Measurements from ENCODE around the gene NFIA.
"Not testable (repeated sequence)": the region's sequence is repeated elsewhere in the genome, so short reads cannot be mapped to it uniquely, and the experiment has no call there.

Gene NFIA

DNA sequence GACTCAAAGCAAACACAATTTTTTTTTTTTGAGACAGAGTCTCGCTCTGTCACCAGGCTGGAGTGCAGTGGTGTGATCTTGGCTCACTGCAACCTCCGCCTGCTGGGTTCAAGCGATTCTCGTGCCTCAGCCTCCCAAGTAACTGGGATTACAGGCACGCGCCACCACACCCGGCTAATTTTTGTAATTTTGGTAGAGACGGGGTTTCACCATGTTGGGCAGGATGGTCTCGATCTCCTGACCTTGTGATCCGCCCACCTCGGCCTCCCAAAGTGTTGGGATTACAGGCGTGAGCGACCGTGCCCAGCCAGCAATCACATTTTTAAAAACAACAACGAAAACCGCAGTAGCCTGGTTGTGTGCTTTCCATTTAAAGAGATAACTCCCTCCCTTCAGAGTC is 6.5 kb upstream of the NFIA start:
- H4K8ac ChIP-seq (ENCODE audit: low read length); H3K9me3 ChIP-seq (ENCODE audit: control insufficient read depth, low read length); H3K79me1 ChIP-seq (replicated peaks; ENCODE audit: low read length, poor library complexity, severe bottlenecking); H2BK120ac ChIP-seq (ENCODE audit: low read depth, low read length); H3K4me1 ChIP-seq (ENCODE audit: control insufficient read depth, insufficient read depth, low read depth, low read length); H2BK12ac ChIP-seq (ENCODE audit: low read length in 2 of 2); H3K4me2 ChIP-seq (ENCODE audit: low read length, poor library complexity, severe bottlenecking); H3K23ac ChIP-seq (ENCODE audit: low read length in 2 of 2); H4K91ac ChIP-seq (ENCODE audit: low read length); H2BK5ac ChIP-seq (ENCODE audit: low read depth, low read length, poor library complexity, severe bottlenecking); H3K18ac ChIP-seq (ENCODE audit: low read depth in 1 of 2, low read length in 2 of 2); H3K14ac ChIP-seq (ENCODE audit: low read length in 2 of 2); H3K4ac ChIP-seq (ENCODE audit: low read depth in 1 of 2, low read length in 2 of 2); H2AFZ ChIP-seq (ENCODE audit: low read depth, low read length); H3K27ac ChIP-seq (ENCODE audit: low read length, poor library complexity, severe bottlenecking); H3K27me3 ChIP-seq (ENCODE audit: control insufficient read depth in 1 of 2, insufficient read depth in 1 of 2, low read length in 2 of 2); DNase-seq; H3K36me3 ChIP-seq (ENCODE audit: control insufficient read depth in 1 of 2, insufficient read depth in 2 of 2, low read depth in 1 of 2, low read length in 2 of 2); H2AK5ac ChIP-seq (ENCODE audit: low read length, severe bottlenecking); H2BK15ac ChIP-seq (ENCODE audit: low read depth, poor library complexity, severe bottlenecking); H3K4me3 ChIP-seq (ENCODE audit: insufficient read depth in 1 of 2, low read depth in 1 of 2, low read length in 2 of 2): not testable (repeated sequence)
- peak overlapping the region; percentile 96 for H3K9ac ChIP-seq (ENCODE audit: low read length)
- 73% methylated on average over 16 of the region's 16 CpGs for WGBS

DNA sequence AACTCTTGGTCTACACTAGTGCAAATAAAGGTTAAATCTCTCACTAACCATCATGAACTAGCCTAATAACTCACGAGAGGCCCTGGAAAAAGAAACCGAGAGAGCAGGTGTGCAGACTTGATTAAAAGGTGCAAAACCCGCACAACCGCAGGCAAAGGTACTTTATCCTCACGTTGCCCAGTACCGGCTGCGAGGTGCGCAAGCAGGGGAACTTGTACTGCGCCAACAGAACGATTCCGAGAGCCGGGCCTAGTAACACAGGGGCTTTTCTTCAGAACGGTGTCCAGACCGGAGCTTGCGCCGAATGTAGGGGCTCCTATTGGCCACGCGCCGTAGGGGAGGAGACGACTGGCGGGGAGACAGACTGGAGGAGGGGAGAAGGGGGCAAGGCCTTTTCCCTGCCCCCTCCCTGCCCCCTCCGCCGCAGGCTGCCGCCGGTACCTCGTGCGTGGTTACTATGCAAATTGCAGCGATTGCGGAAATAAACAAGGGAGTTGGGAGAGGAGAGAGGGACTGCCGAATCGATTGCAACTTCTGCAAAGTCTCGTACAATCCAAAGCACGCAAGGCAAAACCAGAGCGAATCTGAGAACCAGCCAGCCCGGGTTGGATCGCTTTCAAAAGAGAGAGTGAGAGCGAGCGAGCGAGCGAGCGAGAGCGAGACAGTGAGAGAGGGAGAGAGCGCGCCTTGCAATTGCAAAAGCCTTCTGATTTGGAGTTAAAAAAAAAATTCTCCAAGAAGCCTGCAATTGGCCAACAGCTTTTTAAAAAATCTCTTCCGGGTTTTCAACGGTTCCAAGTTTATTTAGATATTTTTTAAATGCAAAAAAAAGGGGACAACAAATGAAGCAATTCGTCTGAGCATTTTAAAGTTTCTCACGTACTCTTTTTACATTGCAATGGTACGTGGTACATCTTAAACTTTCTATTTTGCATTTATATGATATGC is 5.4 kb upstream of the NFIA start:
- peak overlapping the region; percentile 97 for H3K27ac ChIP-seq (ENCODE audit: low read length, poor library complexity, severe bottlenecking)
- H3K27me3 ChIP-seq (ENCODE audit: control insufficient read depth in 1 of 2, insufficient read depth in 1 of 2, low read length in 2 of 2) = no peaks in the 10 kb centered on the region
- H3K4ac ChIP-seq (ENCODE audit: low read depth in 1 of 2, low read length in 2 of 2) = peak overlapping the region in 1 of 2 experiments; percentile 75
- 1% methylated on average over 41 of the region's 49 CpGs for WGBS
- peak overlapping the region; percentile 76 for H3K4me2 ChIP-seq (ENCODE audit: low read length, poor library complexity, severe bottlenecking)
- H2BK15ac ChIP-seq (ENCODE audit: low read depth, poor library complexity, severe bottlenecking) = no peak overlapping the region
- H3K18ac ChIP-seq (ENCODE audit: low read depth in 1 of 2, low read length in 2 of 2) = peak overlapping the region in 1 of 2 experiments; percentile 92
- H3K14ac ChIP-seq (ENCODE audit: low read length in 2 of 2) = no peak overlapping the region
- H3K23ac ChIP-seq (ENCODE audit: low read length in 2 of 2) = no peak overlapping the region
- no peaks in the 10 kb centered on the region for H3K4me1 ChIP-seq (ENCODE audit: control insufficient read depth, insufficient read depth, low read depth, low read length)
- H4K8ac ChIP-seq (ENCODE audit: low read length) = peak overlapping the region; percentile 96
- peak overlapping the region; percentile 44 for H2BK120ac ChIP-seq (ENCODE audit: low read depth, low read length)
- no peak overlapping the region for H2AK5ac ChIP-seq (ENCODE audit: low read length, severe bottlenecking)
- peak; percentile 95 for DNase-seq
- H4K91ac ChIP-seq (ENCODE audit: low read length) = no peak overlapping the region
- peak overlapping the region; percentile 69 to 85 for H3K4me3 ChIP-seq (ENCODE audit: insufficient read depth in 1 of 2, low read depth in 1 of 2, low read length in 2 of 2)
- no peaks in the 10 kb centered on the region for H3K36me3 ChIP-seq (ENCODE audit: control insufficient read depth in 1 of 2, insufficient read depth in 2 of 2, low read depth in 1 of 2, low read length in 2 of 2)
- H2AFZ ChIP-seq (ENCODE audit: low read depth, low read length) = peak overlapping the region; percentile 60
- no peak overlapping the region for H2BK12ac ChIP-seq (ENCODE audit: low read length in 2 of 2)
- H2BK5ac ChIP-seq (ENCODE audit: low read depth, low read length, poor library complexity, severe bottlenecking) = peak overlapping the region; percentile 93
- no peaks in the 10 kb centered on the region for H3K79me1 ChIP-seq (replicated peaks; ENCODE audit: low read length, poor library complexity, severe bottlenecking)
- peak overlapping the region; percentile 96 for H3K9ac ChIP-seq (ENCODE audit: low read length)
- no peaks in the 10 kb centered on the region for H3K9me3 ChIP-seq (ENCODE audit: control insufficient read depth, low read length)

DNA sequence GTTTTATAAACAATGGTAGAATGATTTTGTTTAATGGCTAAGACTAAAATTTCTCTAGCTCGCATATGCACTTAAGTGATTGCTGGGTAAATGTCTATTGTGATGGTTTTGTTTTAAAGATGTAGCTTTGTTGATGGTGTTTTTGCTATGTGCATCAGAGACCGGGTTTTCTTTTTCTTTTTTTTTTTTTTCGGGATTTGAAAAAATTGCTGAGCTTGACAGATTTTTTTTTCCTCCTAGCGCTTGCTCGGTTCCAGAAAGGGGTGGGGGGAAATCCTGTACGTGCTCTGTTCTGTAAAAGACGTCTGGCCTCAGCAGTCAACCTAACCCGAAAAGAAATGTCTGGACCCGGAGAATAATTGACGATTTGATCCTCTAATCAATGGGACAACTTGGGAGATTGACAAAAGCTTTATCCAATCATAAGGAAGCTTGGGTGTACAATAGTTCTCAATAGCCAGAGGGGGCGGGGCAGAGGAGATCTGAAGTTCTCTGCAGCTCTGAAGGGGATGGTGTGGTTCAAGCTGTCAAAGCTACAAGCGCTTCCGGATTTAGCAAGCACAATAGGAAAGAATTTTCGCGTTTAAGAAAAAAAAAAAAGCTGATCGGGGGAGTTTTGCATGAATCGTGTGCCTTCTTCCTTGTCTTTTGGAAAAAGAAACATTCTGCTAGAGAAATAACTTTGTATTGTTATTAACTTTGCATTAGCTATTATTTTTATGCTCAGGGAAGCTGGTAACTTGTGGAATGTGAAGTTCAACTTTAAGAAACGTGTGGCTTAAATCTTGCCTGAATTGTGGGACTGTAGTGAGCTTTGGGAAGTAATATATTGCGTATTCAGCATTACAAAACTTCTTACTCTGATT is 4.5 kb upstream of the NFIA start:
- H2BK120ac ChIP-seq (ENCODE audit: low read depth, low read length) = no peak overlapping the region
- H3K4ac ChIP-seq (ENCODE audit: low read depth in 1 of 2, low read length in 2 of 2) = no peak overlapping the region
- H2AFZ ChIP-seq (ENCODE audit: low read depth, low read length) = no peak overlapping the region
- H3K36me3 ChIP-seq (ENCODE audit: control insufficient read depth in 1 of 2, insufficient read depth in 2 of 2, low read depth in 1 of 2, low read length in 2 of 2) = no peaks in the 10 kb centered on the region
- H3K4me2 ChIP-seq (ENCODE audit: low read length, poor library complexity, severe bottlenecking) = peak overlapping the region; percentile 34
- peak; percentile 100 for DNase-seq
- no peak overlapping the region for H2AK5ac ChIP-seq (ENCODE audit: low read length, severe bottlenecking)
- H2BK5ac ChIP-seq (ENCODE audit: low read depth, low read length, poor library complexity, severe bottlenecking) = no peak overlapping the region
- H3K18ac ChIP-seq (ENCODE audit: low read depth in 1 of 2, low read length in 2 of 2) = no peak overlapping the region
- H3K4me3 ChIP-seq (ENCODE audit: insufficient read depth in 1 of 2, low read depth in 1 of 2, low read length in 2 of 2) = peak overlapping the region in 1 of 2 experiments; percentile 85
- no peak overlapping the region for H4K91ac ChIP-seq (ENCODE audit: low read length)
- H3K9me3 ChIP-seq (ENCODE audit: control insufficient read depth, low read length) = no peaks in the 10 kb centered on the region
- H3K14ac ChIP-seq (ENCODE audit: low read length in 2 of 2) = no peak overlapping the region
- H3K23ac ChIP-seq (ENCODE audit: low read length in 2 of 2) = no peak overlapping the region
- no peak overlapping the region for H4K8ac ChIP-seq (ENCODE audit: low read length)
- peaks cover 2% of the 10 kb centered on the region for H3K79me1 ChIP-seq (replicated peaks; ENCODE audit: low read length, poor library complexity, severe bottlenecking)
- H3K9ac ChIP-seq (ENCODE audit: low read length) = peak overlapping the region; percentile 96
- no peak overlapping the region for H2BK12ac ChIP-seq (ENCODE audit: low read length in 2 of 2)
- H3K27ac ChIP-seq (ENCODE audit: low read length, poor library complexity, severe bottlenecking) = peak overlapping the region; percentile 97
- no peak overlapping the region for H2BK15ac ChIP-seq (ENCODE audit: low read depth, poor library complexity, severe bottlenecking)
- no peaks in the 10 kb centered on the region for H3K4me1 ChIP-seq (ENCODE audit: control insufficient read depth, insufficient read depth, low read depth, low read length)
- WGBS = 0% methylated on average over 17 of the region's 19 CpGs
- H3K27me3 ChIP-seq (ENCODE audit: control insufficient read depth in 1 of 2, insufficient read depth in 1 of 2, low read length in 2 of 2) = no peaks in the 10 kb centered on the region

Data from mesenchymal stem cell (in vitro differentiated cells and primary cell).